HepG2 (cell line): Measurements from ENCODE around the gene ALDH2. TPM values are rescaled to one million over a fixed set of nuclear protein-coding genes. Genes with fewer than 3 reads are reported as not detected.

ENCODE experiments used
- AHDC1 ChIP-seq: sonication (generic); formaldehyde crosslinking; IDR thresholded peaks from 2 replicates; pipeline ENCODE4 v1.5.1; 2020; ENCODE audit warnings: mild to moderate bottlenecking, missing genetic modification reagents, borderline replicate concordance
- E2F2 ChIP-seq: sonication (generic); formaldehyde crosslinking; IDR thresholded peaks from 2 replicates; pipeline ENCODE4 v1.4.0; 2020; ENCODE audit warnings: missing genetic modification reagents, borderline replicate concordance
- RFX3 ChIP-seq: IDR thresholded peaks from 2 replicates; pipeline ENCODE4 v1.6.1; 2016; ENCODE audit warnings: missing biosample characterization, missing genetic modification reagents
- ZBTB20 ChIP-seq: sonication (generic); formaldehyde crosslinking; IDR thresholded peaks from 2 replicates; pipeline ENCODE4 v1.8.1; 2023; ENCODE audit warnings: missing genetic modification reagents, low read depth, mild to moderate bottlenecking, borderline replicate concordance
- ZNF17 ChIP-seq: sonication (generic); formaldehyde crosslinking; IDR thresholded peaks from 2 replicates; pipeline ENCODE4 v1.5.0; 2020; ENCODE audit warnings: mild to moderate bottlenecking, missing genetic modification reagents
- ZNF549 ChIP-seq: sonication (generic); formaldehyde crosslinking; IDR thresholded peaks from 2 replicates; pipeline ENCODE4 v1.5.0; 2020; ENCODE audit warnings: missing genetic modification reagents
- ZNF83 ChIP-seq: sonication (generic); formaldehyde crosslinking; IDR thresholded peaks from 2 replicates; pipeline ENCODE4 v1.4.0; 2020; ENCODE audit warnings: missing genetic modification reagents, mild to moderate bottlenecking, borderline replicate concordance
- ZSCAN22 ChIP-seq: sonication (generic); formaldehyde crosslinking; IDR thresholded peaks from 2 replicates; pipeline ENCODE4 v1.4.0; 2020; ENCODE audit warnings: mild to moderate bottlenecking, missing genetic modification reagents
- polyA plus RNA-seq, 8 experiments: library from polyadenylated mRNA; depleted of rRNA in 3 of 8; stranded (reverse) in 7 of 8; unstranded in 1 of 8; fragments of >200 nt; fragmentation: Illumina TruSeq in 4 of 8; extraction: Trizol in 4 of 8; gene quantifications; 2 replicates each; pipeline versions ENCODE4 v1.2.1 to v1.2.3, GENCODE V29; 2011 to 2016; ENCODE audit warnings: low read depth in 4 of 8, missing spikeins in 1 of 8, mixed read lengths in 1 of 8; ENCODE audit not compliant: insufficient read depth in 1 of 8
- total RNA-seq, 5 experiments: library from RNA; depleted of rRNA; stranded (reverse); fragments of >200 nt; fragmentation: Illumina TruSeq; extraction: Trizol; gene quantifications; 2 replicates each; pipeline ENCODE4 v1.2.3, GENCODE V29; 2016; ENCODE audit warnings: low read depth in 1 of 5
- TF ChIP-seq, protein P1 (sequence below): sonication (generic); formaldehyde crosslinking; IDR thresholded peaks from 2 replicates; pipeline ENCODE4 v1.8.0; 2022; ENCODE audit warnings: low read depth, missing genetic modification reagents
- TF ChIP-seq, protein P2 (sequence below): sonication (generic); formaldehyde crosslinking; IDR thresholded peaks from 2 replicates; pipeline ENCODE4 v1.4.0; 2020; ENCODE audit warnings: mild to moderate bottlenecking, missing genetic modification reagents, borderline replicate concordance
- TF ChIP-seq, protein P3 (sequence below): sonication (generic); formaldehyde crosslinking; IDR thresholded peaks from 2 replicates; pipeline ENCODE4 v1.4.0; 2020; ENCODE audit warnings: missing genetic modification reagents, borderline replicate concordance

Gene ALDH2
- total and polyA plus RNA-seq, 2 of the 13 experiments (the other 11 are each of a cell fraction or from before 2014, with no cell fraction given), result 78.8 to 103 TPM

DNA sequence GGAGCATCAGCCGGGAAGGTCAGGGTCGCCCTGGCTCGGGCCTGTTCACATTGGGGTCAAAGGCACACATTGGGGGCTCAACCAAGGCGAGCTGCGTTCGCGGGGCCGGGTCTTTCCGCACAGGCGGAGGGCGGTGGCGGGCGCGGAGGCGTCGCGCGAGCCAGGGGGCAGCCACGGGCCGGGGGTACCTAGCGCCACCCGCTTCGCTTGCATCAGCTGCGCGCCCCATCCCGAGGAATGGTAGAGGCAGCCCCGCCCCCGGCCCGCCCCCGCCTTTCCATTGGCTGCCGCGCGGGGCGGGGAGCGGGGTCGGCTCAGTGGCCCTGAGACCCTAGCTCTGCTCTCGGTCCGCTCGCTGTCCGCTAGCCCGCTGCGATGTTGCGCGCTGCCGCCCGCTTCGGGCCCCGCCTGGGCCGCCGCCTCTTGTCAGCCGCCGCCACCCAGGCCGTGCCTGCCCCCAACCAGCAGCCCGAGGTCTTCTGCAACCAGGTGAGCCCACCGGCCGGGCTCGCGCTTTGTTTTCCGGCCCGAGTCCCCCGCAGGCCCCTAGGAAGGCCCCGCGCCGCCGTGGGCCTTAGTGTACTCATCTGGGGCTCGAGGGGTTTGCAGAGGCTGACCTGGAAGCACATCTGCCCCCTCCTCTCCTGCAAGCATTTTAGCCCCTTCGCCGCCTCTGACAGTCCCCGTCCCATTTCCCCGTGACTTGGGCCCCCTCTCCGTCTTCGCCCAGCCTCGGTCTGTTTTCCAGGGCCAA lies at the start of gene ALDH2 (continued):
- TF ChIP-seq E2F2 (CRISPR knock-in tag) (0 out of 2 replicates have a peak, but pooled peaks have one; percentile 13), ZBTB20 (CRISPR knock-in tag) (0 out of 2 replicates have a peak, but pooled peaks have one; percentile 45), AHDC1 (no peak), ZNF83 (CRISPR knock-in tag) (no peak; the same call in 1 of the 2 replicates), ZSCAN22 (no peak), ZNF17 (CRISPR knock-in tag) (no peak), ZNF549 (CRISPR knock-in tag) (no peak), RFX3 (CRISPR knock-in tag) (no peak)
- TF ChIP-seq, protein P1, sequence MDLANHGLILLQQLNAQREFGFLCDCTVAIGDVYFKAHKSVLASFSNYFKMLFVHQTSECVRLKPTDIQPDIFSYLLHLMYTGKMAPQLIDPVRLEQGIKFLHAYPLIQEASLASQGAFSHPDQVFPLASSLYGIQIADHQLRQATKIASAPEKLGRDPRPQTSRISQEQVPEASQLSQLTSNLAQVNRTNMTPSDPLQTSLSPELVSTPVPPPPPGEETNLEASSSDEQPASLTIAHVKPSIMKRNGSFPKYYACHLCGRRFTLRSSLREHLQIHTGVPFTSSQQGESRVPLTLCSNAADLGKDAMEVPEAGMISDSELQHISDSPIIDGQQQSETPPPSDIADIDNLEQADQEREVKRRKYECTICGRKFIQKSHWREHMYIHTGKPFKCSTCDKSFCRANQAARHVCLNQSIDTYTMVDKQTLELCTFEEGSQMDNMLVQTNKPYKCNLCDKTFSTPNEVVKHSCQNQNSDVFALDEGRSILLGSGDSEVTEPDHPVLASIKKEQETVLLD (CRISPR knock-in tag), result peak; percentile 54; the same call in 1 of the 2 replicates
- TF ChIP-seq, protein P2, sequence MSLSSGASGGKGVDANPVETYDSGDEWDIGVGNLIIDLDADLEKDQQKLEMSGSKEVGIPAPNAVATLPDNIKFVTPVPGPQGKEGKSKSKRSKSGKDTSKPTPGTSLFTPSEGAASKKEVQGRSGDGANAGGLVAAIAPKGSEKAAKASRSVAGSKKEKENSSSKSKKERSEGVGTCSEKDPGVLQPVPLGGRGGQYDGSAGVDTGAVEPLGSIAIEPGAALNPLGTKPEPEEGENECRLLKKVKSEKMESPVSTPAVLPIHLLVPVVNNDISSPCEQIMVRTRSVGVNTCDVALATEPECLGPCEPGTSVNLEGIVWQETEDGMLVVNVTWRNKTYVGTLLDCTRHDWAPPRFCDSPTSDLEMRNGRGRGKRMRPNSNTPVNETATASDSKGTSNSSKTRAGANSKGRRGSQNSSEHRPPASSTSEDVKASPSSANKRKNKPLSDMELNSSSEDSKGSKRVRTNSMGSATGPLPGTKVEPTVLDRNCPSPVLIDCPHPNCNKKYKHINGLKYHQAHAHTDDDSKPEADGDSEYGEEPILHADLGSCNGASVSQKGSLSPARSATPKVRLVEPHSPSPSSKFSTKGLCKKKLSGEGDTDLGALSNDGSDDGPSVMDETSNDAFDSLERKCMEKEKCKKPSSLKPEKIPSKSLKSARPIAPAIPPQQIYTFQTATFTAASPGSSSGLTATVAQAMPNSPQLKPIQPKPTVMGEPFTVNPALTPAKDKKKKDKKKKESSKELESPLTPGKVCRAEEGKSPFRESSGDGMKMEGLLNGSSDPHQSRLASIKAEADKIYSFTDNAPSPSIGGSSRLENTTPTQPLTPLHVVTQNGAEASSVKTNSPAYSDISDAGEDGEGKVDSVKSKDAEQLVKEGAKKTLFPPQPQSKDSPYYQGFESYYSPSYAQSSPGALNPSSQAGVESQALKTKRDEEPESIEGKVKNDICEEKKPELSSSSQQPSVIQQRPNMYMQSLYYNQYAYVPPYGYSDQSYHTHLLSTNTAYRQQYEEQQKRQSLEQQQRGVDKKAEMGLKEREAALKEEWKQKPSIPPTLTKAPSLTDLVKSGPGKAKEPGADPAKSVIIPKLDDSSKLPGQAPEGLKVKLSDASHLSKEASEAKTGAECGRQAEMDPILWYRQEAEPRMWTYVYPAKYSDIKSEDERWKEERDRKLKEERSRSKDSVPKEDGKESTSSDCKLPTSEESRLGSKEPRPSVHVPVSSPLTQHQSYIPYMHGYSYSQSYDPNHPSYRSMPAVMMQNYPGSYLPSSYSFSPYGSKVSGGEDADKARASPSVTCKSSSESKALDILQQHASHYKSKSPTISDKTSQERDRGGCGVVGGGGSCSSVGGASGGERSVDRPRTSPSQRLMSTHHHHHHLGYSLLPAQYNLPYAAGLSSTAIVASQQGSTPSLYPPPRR (CRISPR knock-in tag), result no peak
- TF ChIP-seq, protein P3, sequence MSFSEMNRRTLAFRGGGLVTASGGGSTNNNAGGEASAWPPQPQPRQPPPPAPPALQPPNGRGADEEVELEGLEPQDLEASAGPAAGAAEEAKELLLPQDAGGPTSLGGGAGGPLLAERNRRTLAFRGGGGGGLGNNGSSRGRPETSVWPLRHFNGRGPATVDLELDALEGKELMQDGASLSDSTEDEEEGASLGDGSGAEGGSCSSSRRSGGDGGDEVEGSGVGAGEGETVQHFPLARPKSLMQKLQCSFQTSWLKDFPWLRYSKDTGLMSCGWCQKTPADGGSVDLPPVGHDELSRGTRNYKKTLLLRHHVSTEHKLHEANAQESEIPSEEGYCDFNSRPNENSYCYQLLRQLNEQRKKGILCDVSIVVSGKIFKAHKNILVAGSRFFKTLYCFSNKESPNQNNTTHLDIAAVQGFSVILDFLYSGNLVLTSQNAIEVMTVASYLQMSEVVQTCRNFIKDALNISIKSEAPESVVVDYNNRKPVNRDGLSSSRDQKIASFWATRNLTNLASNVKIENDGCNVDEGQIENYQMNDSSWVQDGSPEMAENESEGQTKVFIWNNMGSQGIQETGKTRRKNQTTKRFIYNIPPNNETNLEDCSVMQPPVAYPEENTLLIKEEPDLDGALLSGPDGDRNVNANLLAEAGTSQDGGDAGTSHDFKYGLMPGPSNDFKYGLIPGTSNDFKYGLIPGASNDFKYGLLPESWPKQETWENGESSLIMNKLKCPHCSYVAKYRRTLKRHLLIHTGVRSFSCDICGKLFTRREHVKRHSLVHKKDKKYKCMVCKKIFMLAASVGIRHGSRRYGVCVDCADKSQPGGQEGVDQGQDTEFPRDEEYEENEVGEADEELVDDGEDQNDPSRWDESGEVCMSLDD (CRISPR knock-in tag), result 0 out of 2 replicates have a peak, but pooled peaks have one; percentile 43
